Esophagus muscularis mucosa (tissue), 3 donors: ENCODE measurements around the gene FABP6.

Source experiments
- CTCF ChIP-seq, 3 experiments: fragments of 200-600 bp in 2 of 3; fragments of 450-650 bp in 1 of 3; sonication (generic) in 2 of 3; IDR thresholded peaks; one replicate each; pipeline ENCODE4 v1.5.1; 2017 to 2019; ENCODE audit warnings: antibody characterized with exemption in 3 of 3, mild to moderate bottlenecking in 2 of 3, moderate library complexity in 1 of 3
- POLR2A ChIP-seq: fragments of 450-650 bp; IDR thresholded peaks from one replicate; pipeline ENCODE4 v1.6.1; 2017; ENCODE audit warnings: antibody characterized with exemption, moderate library complexity, mild to moderate bottlenecking, low read depth
- POLR2AphosphoS5 ChIP-seq, 2 donors: sonication (generic); formaldehyde crosslinking; IDR thresholded peaks; one replicate each; pipeline ENCODE4 v1.6.1; 2017; ENCODE audit warnings: antibody characterized with exemption in 2 of 2

- no peak for TF ChIP-seq CTCF (IDR thresholded peaks at IDR 0.05)
- no peak for TF ChIP-seq POLR2AphosphoS5 (IDR thresholded peaks at IDR 0.05)
- no peak for TF ChIP-seq POLR2A
Observed at GRCh38 chr5:160240350-160240749, 11.0 kb downstream of the FABP6 start.
